HUDEP-2 (cell line): ENCODE data around the gene RAF1.
"Not testable (repeated sequence)": the region's sequence is repeated elsewhere in the genome, so short reads cannot be mapped to it uniquely, and the experiment has no call there.

Experiments used
- DNase-seq, 76 experiments: peaks; one replicate each; lab custom pipeline; 2025; ENCODE audit not compliant: unreplicated experiment in 76 of 76; lab: John Stamatoyannopoulos, UW

The RAF1 gene

GRCh38 chr3:12679468-12679867 lies 15.6 kb upstream of the RAF1 start:
- no peak for DNase-seq

GRCh38 chr3:12677616-12678015 lies 13.7 kb upstream of the RAF1 start:
- no peak for DNase-seq

- no peak for DNase-seq
Observed at GRCh38 chr3:12675115-12675810, 11.3 kb upstream of the RAF1 start.

GRCh38 chr3:12673956-12674736 lies 10.2 kb upstream of the RAF1 start:
- not testable (repeated sequence) for DNase-seq

- DNase-seq, result no peak
Observed at GRCh38 chr3:12671120-12671450, 7.2 kb upstream of the RAF1 start.

- no peak for DNase-seq
Observed at GRCh38 chr3:12670365-12671119, 6.6 kb upstream of the RAF1 start.

GRCh38 chr3:12663401-12663935 lies 449 bp downstream of the RAF1 start:
- peak in 7 of 76 experiments; percentile 11 to 69 (median 41) for DNase-seq

GRCh38 chr3:12662593-12663400 lies 1.1 kb downstream of the RAF1 start:
- peak in 55 of 76 experiments; percentile 4 to 62 (median 32) for DNase-seq

GRCh38 chr3:12661926-12662592 lies 1.9 kb downstream of the RAF1 start:
- no peak for DNase-seq

GRCh38 chr3:12661375-12661774 lies 2.5 kb downstream of the RAF1 start:
- not testable (repeated sequence) for DNase-seq

GRCh38 chr3:12660196-12660595 lies 3.7 kb downstream of the RAF1 start:
- DNase-seq, result no peak

GRCh38 chr3:12659316-12660015 lies 4.5 kb downstream of the RAF1 start:
- DNase-seq, result no peak

- no peak for DNase-seq
Observed at GRCh38 chr3:12658593-12659058, 5.3 kb downstream of the RAF1 start.

GRCh38 chr3:12656850-12657249 lies 7.1 kb downstream of the RAF1 start:
- DNase-seq, result no peak

GRCh38 chr3:12656193-12656592 lies 7.7 kb downstream of the RAF1 start:
- DNase-seq, result no peak

- no peak for DNase-seq
Observed at GRCh38 chr3:12655701-12656100, 8.2 kb downstream of the RAF1 start.

GRCh38 chr3:12653747-12654146 lies 10.2 kb downstream of the RAF1 start:
- no peak for DNase-seq

- DNase-seq, result no peak
Observed at GRCh38 chr3:12648384-12648959, 15.4 kb downstream of the RAF1 start.
